ENCODE data around the gene SDHB. TPM values are rescaled to one million over a fixed set of nuclear protein-coding genes. Genes with fewer than 3 reads are reported as not detected.

Gene SDHB
- total RNA-seq, 5 donors from 2014 or later (not counting 1 experiment from before 2014, with no cell fraction given), result 46.2 to 61.7 (median 57.6) TPM

GRCh38 chr1:16969057-16969611 is 84.7 kb downstream of the SDHB start:
- POLR2A ChIA-PET, result no interaction called here
- DNase-seq, result no peak
- H3K27ac ChIP-seq (ENCODE audit: low read length), result no peak overlapping the region
- peaks cover 0 to 5% (median 0%) of the 10 kb centered on the region in 3 donors for H3K4me1 Mint-ChIP-seq
- no peaks in the 10 kb centered on the region for H3K27me3 ChIP-seq (replicated peaks in 1 of 2; ENCODE audit: control insufficient read depth in 2 of 2, extremely low read depth in 1 of 2, insufficient read depth in 2 of 2, low read length in 1 of 2)
- CTCF ChIA-PET, result no interaction called here
- H3K27me3 Mint-ChIP-seq, result no peaks in the 10 kb centered on the region
- H3K4me3 ChIP-seq (ENCODE audit: control insufficient read depth in 1 of 2, extremely low read depth in 1 of 2, low read length in 1 of 2), result no peak overlapping the region
- no peak overlapping the region for H3K27ac Mint-ChIP-seq
- no peak overlapping the region for H3K4me3 Mint-ChIP-seq
- H3K9me3 ChIP-seq, result no peaks in the 10 kb centered on the region
- H3K9me3 Mint-ChIP-seq, result no peaks in the 10 kb centered on the region
- H3K4me1 ChIP-seq (ENCODE audit: control insufficient read depth in 1 of 2, extremely low read depth in 1 of 2, insufficient read depth in 2 of 2, low read length in 2 of 2), result no peaks in the 10 kb centered on the region
- peaks cover 10 to 15% of the 10 kb centered on the region in 2 donors for H3K36me3 ChIP-seq (ENCODE audit: control insufficient read depth in 2 of 2, extremely low read depth in 1 of 2, insufficient read depth in 1 of 2, low read length in 1 of 2)
- H3K36me3 Mint-ChIP-seq, result peaks cover 22% of the 10 kb centered on the region
- ATAC-seq (replicated peaks in 1 of 4), result no peak
- WGBS (ENCODE audit: insufficient coverage), result 96% methylated on average over 14 of the region's 14 CpGs

Other genes starting within 250 kb of the SDHB start
- 1,000 to 10,000 TPM; 2,148 to 4,743 (median 3,650) TPM for gene RNU1-2, start 158.1 kb downstream of the SDHB start, total RNA-seq
- gene CROCC, start 132.1 kb downstream of the SDHB start, total RNA-seq, result 100 to 1,000 TPM in 1 of 5 donors, 10 to 100 TPM in 4; 59.3 to 104 (median 86.4) TPM
- not detected for gene MFAP2, start 73.4 kb downstream of the SDHB start, total RNA-seq
- 10 to 100 TPM; 39.4 to 65.5 (median 58.2) TPM for gene ATP13A2, start 42.1 kb downstream of the SDHB start, total RNA-seq
- under 1 TPM in 3 of 5 donors, not detected in 2; 0.23 to 0.35 (median 0.30) TPM for gene PADI2, start 65.4 kb upstream of the SDHB start, total RNA-seq
- gene PADI1, start 151.1 kb upstream of the SDHB start, total RNA-seq, result not detected
- gene PADI3, start 195.1 kb upstream of the SDHB start, total RNA-seq, result not detected

Data from T-cell (primary cell).